ENCODE measurements around the gene ZNF622.

ZNF622 gene

GRCh38 chr5:16431490-16431889 lies 34.1 kb downstream of the ZNF622 start:
- DNase-seq, result no peak

- DNase-seq, result no peak
Observed at GRCh38 chr5:16430349-16431089, 35.1 kb downstream of the ZNF622 start.

GRCh38 chr5:16428359-16428758 lies 37.2 kb downstream of the ZNF622 start:
- DNase-seq, result no peak

- peak in 28 of 58 donors; percentile 1 to 65 (median 15) for DNase-seq
Observed at GRCh38 chr5:16427587-16427986, 38.0 kb downstream of the ZNF622 start.

- no peak for DNase-seq
Observed at GRCh38 chr5:16418471-16418922, 47.1 kb downstream of the ZNF622 start.

- DNase-seq, result no peak
Observed at GRCh38 chr5:16417398-16418074, 48.1 kb downstream of the ZNF622 start.

GRCh38 chr5:16414861-16415260 lies 50.7 kb downstream of the ZNF622 start:
- DNase-seq, result no peak

GRCh38 chr5:16413166-16413860 lies 52.3 kb downstream of the ZNF622 start:
- DNase-seq, result no peak

GRCh38 chr5:16412556-16412955 lies 53.0 kb downstream of the ZNF622 start:
- no peak for DNase-seq

GRCh38 chr5:16411741-16412455 lies 53.7 kb downstream of the ZNF622 start:
- no peak for DNase-seq

GRCh38 chr5:16411235-16411634 lies 54.4 kb downstream of the ZNF622 start:
- DNase-seq, result peak in 1 of 58 donors; percentile 19

GRCh38 chr5:16410338-16410737 lies 55.3 kb downstream of the ZNF622 start:
- no peak for DNase-seq

- DNase-seq, result no peak
Observed at GRCh38 chr5:16406630-16407029, 59.0 kb downstream of the ZNF622 start.

- DNase-seq, result no peak
Observed at GRCh38 chr5:16406023-16406422, 59.6 kb downstream of the ZNF622 start.
